LNCAP (cell line): ENCODE results near the gene FXR1.

Experiments used
- TF ChIP-seq, protein P1 (sequence below): fragments of 450-650 bp; IDR thresholded peaks from 2 replicates; pipeline ENCODE4 v1.5.1; 2017; ENCODE audit warnings: mild to moderate bottlenecking

The FXR1 gene

DNA sequence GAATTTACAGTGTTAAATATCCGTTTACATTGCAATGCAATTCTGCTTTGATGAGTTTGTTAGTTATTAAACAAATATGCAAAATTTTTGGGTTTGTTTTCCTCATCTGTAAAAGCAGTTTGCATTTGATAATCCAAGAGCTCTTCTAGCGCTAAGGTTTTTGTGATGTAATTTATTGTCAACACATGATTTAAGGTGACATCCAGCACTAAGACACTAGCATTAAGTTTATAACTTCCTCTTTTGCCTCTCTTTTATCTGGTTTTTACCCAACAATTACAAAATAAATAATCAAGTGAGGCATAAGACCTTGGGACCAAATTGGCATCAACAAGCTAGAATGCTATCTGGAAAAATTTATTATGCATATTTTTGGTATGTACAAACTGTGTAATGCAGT lies 78.0 kb downstream of the FXR1 start:
- TF ChIP-seq, protein P1, sequence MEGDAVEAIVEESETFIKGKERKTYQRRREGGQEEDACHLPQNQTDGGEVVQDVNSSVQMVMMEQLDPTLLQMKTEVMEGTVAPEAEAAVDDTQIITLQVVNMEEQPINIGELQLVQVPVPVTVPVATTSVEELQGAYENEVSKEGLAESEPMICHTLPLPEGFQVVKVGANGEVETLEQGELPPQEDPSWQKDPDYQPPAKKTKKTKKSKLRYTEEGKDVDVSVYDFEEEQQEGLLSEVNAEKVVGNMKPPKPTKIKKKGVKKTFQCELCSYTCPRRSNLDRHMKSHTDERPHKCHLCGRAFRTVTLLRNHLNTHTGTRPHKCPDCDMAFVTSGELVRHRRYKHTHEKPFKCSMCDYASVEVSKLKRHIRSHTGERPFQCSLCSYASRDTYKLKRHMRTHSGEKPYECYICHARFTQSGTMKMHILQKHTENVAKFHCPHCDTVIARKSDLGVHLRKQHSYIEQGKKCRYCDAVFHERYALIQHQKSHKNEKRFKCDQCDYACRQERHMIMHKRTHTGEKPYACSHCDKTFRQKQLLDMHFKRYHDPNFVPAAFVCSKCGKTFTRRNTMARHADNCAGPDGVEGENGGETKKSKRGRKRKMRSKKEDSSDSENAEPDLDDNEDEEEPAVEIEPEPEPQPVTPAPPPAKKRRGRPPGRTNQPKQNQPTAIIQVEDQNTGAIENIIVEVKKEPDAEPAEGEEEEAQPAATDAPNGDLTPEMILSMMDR: no peak

DNA sequence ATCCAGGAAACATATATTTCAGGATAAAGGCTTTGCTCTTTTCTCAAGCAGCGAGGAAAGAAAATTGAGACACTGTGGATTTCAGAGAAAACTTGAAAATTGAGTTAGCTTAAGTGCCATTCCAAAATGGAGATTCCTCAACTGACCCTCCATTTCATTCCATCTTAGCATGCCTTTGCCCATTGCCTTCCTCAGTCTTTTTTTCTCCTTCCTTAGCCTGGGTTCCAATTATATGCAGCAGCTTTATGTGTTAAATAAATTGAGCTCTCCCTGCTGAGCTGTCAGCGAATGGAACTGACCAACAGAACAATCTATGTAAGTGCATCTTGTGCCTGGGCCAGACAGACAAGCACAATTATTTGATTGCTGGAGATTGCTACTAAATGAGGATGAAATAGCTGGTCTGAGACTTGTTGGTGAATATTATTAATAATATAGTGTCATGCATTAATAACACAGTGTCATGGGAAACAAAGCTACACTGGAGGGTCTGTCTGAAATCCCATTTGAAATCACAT lies 84.0 kb downstream of the FXR1 start:
- TF ChIP-seq, protein P1: no peak

DNA sequence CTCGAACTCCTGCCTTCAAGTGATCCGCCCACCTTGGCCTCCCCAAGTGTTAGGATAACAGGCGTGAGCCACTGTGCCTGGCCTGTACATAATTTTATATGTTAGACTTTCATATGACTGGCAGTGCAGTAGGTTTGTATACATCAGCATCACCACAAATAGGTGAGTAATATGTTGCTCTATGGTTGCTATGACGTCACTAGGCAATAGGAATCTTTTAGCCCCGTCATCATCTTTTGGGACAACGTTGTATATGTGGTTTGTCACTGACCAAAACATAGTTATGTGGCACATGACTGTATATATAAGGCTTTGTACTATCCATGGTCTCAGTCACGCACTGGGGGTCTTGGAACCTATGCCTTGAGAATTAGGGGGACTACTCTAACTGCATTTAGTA lies 94.1 kb downstream of the FXR1 start:
- TF ChIP-seq, protein P1: no peak

DNA sequence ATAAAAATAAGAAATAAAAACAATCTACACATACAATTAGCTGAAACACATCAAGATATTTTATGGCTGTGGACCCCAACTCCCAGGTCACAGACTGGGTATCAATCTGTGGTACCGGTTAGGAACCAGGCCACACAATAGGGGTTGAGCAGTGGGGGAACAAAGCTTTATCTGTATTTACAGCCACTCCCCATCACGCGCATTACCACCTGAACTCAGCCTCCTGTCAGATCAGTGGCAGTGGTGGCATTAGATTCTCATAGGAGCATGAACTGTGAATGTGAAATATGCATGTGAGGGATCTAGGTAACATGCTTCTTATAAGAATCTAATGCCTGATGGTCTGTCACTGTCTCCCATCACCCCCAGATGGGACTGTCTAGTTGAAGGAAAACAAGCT lies 94.8 kb downstream of the FXR1 start:
- TF ChIP-seq, protein P1: no peak

DNA sequence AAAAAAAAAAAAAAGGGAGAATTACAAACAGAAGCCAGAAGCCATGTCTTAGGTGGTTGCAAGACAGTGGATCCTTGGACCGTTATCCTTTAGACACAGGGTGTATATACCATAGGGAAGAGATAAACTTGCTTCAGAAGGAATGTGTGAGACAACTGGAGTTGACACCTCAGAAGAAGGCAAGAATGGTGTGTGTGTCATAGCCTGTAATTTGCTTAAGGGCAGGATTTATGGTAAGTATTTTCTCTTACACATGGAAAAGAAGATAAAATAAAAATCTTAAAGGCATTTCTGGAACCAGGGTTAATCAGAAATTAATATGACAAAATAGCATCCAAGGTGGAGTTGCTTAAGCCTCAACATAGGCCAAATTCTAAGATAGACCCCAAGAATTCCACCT lies 96.3 kb downstream of the FXR1 start:
- TF ChIP-seq, protein P1: no peak

DNA sequence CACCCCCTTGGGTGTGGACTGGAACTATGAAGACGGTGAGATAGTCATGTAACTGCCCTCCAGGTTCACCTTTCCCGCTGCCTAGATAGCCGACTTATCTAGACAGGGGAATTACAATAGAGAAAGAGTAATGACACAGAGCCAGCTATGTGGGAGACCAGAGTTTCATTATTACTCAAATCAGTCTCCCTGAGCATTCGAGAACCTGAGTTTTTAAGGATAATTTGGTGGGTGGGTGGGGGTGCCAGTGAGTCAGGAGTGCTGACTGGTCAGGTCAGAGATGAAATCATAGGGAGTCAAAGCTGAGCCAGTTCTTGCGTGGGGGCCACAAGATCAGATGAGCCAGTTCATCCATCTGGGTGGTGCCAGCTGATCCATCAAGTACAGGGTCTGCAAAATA lies 96.8 kb downstream of the FXR1 start:
- TF ChIP-seq, protein P1: no peak

DNA sequence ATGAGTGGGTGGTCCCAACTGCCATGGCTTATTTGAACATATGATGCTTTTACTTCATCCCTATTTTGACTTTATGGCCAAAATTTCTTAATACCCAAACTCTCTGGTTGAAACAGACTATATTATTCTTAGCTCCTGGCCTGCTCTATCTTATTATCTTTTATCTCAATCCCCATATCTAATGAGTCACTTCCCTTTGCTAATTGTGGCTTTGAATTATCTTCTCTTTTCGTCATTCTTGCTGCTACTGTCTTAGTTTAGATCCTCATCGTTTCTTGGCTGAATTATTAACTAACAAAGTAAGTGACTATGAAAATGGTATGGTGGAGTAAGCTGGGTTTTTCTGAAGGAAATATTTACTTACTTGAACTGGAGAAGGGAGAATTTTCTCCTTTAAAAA lies 105.2 kb downstream of the FXR1 start:
- TF ChIP-seq, protein P1: no peak

DNA sequence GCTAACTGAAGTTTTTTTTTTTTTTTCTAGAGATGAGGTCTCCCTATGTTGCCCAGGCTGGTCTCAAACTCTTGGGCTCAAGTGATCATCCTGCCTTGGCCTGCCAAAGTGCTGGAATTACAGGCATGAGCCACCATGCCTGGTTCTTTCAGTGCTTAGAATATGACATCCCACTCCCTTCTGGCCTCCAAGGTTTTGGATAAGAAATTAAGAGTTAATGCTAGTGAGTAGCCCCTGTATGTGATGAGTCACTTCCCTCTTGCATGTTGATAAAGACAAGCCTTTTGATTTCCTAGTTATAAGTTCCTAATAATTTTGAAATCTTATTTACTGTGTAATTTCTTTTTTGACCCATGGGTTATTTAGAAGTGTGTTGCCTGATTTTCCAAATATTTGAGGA lies 112.7 kb downstream of the FXR1 start:
- TF ChIP-seq, protein P1: no peak
